HG03558 (cell line): ENCODE measurements around the gene DUSP8.

Source experiments
- ATAC-seq: cut with Tn5 transposase; IDR thresholded peaks from one replicate; pipeline ENCODE4 v1.9.1; 2021; ENCODE audit warnings: moderate number of reproducible peaks; ENCODE audit not compliant: unreplicated experiment; ENCODE audit errors: extremely low read depth

The DUSP8 gene

DNA sequence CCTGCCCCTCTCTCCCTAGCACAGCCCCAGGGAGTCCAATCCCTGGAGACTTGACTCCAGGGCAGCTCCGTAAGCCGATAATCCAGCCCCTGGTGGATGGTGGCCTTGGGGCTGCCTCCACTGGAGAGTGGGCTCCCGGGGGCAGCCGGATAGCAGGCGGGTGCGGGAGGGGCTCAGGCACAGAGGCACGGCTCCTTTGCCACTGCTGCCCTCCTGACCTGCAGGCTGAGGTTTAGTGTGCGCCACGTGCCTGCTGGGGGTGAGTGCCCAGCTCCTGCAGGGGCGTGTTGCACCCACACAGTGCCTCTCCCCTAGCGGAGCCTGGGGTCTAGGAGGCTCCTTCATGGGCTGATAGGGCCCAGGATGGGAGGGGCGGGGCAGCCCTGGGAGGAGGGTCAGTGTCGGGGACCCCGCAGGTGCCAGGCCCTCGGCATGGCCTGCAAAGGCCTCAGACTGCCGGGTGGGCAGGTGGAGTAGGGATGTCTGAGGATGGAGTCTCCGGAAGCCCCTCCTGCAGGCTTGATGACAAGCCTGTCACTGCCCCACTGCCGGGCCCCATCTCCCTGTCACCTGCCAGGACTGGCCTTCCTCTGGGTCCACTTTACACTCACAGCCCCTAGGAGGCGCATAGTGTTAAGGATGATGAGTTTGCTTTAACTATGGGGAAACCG lies 5.6 kb downstream of the DUSP8 start:
- ATAC-seq: no peak

DNA sequence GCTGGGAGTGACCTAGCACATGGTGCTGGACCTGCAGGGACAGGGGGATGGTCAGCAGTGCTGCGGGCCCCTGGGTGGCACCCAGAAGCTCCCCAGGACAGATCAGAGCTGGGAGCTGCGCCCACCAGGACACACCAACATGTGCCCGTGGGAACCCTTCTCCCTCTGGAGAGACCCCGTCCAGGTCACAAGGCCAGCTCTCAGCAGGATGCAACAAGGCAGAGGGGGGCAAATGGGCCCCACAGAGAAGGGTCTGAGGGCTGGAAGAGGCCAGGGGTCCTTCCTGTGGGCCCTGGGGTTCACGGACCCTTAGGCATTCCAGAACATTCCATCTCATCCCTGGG lies 6.2 kb downstream of the DUSP8 start:
- no peak for ATAC-seq

DNA sequence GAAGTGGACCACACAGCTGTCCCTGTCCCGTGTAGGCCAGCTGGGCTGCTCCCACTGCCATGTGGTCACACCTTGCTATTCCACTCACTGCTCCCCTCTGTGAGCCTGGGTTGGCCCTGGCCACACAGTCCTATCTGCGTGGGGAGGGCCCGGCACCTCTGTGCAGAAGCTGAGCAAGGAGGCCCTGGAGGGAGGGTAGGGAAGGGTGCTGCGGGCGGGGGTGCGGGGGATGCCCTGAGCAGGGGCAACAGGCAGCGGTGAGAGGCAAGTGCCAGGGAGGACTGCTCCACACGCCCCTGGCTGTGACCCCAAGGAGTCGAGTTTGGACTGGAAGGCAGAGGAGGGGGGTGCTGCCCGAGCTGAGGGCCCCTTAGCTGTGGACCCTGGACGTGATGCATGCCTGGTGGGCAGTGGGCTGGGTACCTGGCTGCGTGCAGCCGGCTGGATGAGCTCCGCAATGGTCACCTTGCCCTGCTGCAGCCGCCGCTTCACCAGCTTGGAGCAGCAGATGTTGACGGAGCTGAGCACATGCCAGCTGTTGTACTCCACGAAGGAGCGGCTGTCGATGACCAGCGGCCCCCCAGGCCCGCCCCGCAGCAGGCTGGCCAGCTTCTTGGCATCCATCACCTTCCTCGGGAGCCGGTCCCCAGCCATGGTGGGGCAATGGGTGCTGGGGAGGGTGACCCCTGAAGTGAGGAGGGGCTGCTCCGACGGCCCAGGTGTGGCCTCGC lies 6.7 kb downstream of the DUSP8 start:
- ATAC-seq: no peak

DNA sequence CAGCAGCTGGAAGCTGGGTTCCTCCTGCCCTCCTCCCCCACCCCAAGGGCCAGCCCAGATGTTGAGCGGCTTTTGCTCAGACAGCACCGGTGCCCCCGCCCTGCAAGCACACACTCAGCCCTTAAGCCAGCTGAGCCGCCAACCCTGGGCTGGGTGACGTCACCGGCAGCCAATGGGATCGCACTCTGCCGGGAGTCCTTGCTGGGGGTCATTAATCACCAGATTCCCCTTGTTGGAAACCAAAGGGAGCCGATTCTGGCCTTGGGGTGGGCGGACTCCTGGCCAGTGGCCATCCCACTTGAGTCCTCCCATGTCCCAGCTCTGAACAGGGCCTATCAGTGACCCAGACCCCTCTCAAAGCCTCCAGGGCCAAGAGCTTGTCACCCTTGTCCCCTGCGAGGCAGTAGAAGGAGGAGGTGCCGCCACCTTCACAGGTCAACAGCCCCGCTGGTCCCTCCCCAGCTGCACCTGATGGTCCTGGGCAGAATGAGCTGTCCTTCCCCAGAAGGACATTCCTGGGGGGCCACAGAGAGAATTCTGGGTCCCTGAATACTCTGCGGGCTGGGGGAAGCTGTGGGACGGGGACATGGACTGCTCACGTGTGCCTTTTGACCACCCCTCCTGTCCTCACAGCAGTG lies 7.4 kb downstream of the DUSP8 start:
- no peak for ATAC-seq

DNA sequence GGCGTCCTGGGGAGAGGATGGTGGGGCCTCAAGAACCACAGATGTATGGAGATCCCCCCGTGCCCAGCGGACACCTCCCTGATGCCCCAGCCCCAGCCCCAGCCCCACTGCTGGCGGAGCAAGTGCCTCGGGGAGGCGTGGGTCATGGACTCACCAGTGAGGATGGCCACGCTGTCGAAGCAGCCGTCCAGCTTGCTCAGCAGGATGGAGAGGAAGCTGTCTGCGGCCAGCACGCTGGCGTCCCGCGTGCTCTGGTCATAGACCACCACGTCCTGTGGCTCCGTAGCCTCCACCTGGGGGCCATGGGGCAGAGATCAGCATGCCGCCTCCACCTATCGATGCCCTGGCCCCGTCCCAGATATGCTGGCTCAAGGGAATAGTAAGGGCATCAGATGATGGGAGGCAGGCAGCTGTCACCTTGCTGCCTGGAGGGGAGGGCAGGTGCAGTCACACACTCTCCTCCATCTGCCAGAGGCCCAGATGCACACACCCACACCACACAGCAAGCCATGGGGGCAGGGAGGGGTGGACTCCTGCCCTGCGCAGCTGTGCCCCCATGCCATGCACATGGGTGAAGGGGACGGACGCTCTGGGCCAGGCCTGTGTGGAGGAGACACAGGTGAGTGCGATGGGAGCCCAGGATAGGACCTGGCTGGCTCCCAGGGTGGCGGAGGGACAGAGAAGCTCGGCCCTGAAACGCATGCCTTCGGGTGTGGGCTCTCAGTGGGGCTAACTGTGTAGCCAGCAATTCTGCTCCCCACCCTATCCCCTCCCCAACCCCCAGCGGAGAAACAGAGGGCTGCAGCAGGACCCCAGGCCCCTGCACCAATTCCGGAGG lies 8.2 kb downstream of the DUSP8 start:
- no peak for ATAC-seq

DNA sequence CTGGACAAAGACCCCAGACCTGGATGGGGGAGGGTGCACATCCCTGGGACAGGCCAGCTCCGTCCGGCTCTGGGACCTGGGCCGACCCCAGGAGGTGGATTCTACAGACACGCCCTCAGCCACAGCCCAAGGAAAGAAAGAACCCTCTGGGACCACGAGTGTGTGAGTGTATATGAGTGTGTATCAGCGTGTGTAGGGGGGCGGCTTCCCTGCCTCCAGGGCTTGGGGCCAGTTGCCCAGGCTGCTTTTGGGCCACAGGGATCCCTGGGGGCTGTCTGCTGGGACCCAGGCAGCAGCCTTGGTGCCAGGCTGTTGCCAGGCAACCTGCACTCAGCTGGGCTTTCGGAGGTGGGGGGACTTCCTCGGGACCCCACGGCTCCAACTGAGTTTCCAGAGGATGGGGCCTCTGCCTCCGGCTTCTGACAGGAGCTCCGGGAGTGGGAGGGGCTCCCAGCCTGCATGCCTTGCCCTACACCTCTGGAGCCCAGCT lies 8.9 kb downstream of the DUSP8 start:
- ATAC-seq: no peak

DNA sequence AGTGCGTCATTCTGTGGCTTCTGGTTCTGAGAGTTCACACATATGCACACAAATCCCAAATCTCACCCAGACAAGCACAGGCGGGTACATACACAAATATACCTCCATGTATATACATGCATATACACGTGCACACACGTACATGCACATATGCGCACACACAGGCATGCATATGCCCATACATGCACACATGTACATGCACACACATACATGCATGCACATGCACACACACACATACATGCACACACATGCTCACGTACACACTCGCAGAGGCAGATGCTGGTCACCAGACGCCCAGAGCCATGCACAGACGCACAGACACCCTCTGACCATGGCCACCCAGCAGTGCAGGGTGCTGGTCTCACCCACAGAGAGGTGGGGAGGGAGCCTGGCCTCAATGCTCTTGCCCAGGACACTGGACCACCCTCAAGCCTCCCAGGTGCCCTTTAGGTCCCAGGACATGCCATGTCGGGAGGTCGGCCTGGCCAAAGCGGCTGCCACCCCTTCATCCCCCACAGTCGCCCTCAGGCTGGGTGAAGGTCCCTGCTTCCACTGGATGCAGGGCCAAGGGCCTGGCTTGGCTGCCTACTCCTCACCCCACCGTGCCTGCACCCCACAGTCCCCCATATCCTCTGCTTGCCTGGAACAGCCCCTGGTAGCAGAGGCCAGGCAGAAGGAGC lies 9.5 kb downstream of the DUSP8 start:
- no peak for ATAC-seq

DNA sequence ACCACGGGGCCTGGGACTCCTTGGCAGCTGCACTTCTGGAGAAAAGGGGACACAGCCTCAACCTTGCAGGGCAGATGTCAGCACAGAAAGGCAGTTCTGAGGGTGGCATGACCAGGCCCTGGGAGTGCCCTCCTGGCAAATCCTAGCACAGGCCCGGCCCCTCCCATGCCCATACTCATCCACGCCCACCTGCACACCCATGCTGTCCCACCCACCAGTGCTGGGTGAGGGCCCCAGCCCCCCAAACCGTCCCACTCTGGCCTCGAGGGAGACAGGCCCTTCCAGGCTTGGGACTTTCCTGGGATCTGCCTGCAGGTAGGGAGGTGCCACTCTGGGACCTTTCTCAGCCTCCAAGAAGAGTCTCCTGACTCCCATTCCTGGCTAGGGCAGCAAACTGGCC lies 10.1 kb downstream of the DUSP8 start:
- ATAC-seq: no peak

DNA sequence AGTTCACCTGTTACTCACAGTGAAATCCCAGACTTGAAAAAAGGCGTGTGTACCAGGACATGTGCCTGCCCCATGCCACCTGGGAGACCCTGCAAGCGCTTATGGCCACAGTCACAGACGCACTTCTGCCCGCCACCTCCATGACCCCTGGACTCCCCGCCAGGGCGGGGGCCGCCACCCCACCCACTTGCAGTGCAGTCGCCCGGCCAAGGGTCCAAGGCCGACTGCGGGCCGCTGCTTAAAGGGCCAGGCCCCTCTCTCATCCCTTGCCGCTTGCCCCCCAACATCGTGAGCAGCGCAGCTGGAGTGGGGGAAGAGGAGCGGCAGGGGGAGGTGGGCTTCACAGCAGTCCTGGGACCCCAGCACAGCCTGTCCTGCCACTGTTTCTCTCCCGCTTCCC lies 10.8 kb downstream of the DUSP8 start:
- no peak for ATAC-seq

DNA sequence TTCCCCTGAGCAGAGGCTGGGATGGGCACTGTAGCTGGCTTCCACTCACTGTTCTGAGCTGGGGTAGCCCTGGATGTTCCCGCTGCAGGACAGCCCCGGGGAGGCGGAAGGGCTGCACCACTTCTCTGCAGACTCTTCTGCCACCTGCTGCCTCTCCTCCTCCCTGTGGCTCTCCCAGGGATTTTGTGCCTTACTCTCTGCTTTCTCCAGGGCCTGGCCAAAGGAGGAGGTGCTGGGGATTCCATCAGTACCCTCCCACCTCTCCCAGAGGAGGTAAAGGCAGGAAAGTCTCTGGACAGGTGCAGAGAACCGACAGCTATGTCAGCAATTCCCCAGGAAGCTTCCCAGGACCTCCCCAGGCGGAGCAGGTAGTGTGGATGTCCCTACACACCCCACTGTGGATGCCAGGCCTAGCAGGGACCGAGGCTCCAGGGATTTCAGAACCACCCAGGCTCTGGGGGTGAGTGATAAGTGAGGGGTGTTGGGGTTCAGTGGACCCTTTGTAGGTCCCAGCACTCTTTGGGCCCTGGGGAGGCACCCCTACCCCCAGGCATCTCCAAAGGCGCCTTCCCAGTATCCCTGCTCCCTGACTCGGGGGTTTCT lies 11.3 kb downstream of the DUSP8 start:
- no peak for ATAC-seq

DNA sequence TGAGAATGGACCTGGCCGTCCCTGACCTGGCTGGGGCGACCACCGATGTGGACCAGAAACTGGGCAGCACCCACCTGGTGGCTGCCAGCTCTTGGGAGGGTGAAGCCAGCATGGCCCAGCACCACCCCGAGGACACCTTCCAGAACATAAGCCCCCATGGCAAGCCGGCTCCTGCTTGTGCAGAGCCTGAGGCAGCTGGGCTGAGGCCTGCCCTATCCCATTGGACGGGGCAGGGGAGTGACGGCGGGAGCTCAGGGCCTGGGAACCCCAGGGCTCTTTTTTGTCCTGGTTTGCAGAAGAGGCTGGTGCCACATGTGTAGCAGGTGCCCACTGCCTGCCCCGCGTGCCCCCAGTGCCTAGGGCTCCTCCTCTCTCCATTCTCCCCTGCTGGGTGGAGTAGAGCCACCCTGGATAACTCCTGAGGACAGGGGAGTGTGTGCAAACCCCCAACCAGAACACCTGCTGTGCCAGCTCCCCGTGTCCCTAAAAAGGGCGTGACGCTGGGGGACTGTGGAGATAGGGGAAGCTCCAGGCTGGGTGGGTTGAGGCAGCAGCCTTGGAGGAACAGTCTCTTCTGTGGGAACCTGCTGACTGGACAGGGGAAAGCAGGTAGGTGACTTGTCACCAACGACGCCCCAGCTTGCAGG lies 11.9 kb downstream of the DUSP8 start:
- ATAC-seq: no peak

DNA sequence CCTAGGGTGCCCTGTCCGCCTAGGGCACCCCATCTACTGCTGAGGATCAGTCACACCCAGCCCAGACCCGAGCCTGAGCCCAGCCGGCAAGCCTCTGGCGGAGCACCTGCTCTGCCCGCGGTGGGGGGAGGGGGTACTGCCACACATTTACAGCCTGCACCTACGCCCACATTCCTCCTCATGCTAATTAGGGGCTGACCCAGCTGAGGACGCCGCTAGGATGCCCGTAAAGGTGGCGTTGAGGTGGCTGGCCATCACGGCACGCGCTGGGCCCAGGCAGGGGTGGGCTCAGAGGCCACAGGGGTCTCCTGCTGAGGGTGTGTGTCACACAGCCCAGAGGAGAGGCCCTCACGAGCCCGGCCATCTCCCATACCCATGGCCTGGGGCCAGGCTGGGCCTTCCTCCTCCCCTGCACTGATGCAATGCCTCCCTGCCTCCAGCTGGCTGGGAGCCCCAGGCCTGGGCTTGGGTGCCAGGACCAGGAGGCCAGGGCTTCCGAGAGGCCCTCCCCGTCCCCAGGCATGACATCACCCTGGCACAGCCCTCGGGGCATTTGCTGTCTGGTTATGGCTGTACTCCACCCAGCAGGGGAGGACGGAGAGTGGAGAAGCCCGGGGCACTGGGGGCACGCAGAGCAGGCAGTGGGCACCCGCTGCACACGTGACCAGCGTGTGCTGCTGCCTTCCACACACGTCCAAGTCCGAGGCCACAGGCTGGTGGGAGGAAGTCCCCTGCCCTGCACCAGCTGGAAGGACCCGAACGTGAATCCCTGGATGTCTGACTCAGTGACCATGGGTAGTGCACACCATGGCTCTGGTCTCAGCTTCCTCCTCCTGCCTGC lies 12.7 kb downstream of the DUSP8 start:
- no peak for ATAC-seq

DNA sequence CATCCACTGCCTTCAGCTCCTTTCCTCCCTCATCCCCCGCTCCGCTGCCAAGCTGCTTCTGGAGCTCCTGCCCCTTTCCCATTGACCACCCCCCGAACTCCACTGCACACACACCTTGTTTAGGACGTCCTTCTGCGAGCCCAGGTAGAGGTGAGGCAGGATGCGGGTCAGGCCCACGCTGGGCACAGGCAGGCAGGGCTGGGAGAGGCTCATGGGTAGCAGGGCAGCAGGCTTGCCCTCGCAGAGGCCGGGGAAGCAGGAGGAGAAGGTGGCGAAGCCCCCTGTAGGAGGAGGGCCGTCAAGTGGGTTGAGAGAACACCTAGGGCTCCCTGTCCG lies 13.3 kb downstream of the DUSP8 start:
- ATAC-seq: no peak

DNA sequence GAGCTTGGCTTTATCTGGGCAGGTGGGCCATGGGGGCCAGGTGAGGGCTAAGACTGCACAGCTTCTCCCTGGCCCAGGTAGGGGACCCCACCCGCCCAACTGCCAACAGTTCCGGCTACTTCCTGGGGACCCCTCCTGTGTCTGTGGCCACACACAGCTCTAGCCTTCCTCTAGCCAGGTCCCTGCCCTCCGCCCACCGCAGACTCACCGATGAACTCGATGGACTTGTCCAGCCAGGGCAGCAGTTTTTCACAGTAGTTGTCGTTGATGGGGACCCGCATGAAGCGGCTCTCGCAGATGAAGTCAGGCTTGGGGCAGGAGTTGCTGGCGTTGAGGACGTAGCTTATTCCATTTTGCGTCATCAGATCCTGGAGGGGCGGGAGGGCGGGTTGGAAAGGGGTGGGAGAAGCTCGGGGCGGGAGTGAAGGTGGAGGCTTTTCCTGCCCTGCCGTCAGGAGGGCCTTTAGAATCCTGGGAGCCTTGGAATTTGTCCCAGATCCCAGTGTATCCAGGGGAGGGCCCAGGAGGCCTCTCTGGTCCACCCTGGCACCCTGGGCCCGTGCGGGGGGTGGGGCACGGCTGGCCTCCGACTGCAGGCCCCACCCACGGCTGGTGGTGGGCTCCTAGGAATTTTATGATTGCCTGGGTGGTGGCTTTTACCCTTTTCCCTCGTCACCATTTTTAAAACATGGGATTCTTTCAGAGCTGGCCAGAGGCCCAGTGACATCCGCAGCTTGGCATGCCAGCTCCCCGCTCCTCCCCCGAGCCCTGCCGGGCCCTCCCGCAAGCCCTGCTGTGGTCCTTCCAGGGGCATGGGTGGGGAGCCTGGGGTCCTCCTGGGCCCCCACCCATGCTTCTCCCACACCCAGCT lies 13.9 kb downstream of the DUSP8 start:
- no peak for ATAC-seq

DNA sequence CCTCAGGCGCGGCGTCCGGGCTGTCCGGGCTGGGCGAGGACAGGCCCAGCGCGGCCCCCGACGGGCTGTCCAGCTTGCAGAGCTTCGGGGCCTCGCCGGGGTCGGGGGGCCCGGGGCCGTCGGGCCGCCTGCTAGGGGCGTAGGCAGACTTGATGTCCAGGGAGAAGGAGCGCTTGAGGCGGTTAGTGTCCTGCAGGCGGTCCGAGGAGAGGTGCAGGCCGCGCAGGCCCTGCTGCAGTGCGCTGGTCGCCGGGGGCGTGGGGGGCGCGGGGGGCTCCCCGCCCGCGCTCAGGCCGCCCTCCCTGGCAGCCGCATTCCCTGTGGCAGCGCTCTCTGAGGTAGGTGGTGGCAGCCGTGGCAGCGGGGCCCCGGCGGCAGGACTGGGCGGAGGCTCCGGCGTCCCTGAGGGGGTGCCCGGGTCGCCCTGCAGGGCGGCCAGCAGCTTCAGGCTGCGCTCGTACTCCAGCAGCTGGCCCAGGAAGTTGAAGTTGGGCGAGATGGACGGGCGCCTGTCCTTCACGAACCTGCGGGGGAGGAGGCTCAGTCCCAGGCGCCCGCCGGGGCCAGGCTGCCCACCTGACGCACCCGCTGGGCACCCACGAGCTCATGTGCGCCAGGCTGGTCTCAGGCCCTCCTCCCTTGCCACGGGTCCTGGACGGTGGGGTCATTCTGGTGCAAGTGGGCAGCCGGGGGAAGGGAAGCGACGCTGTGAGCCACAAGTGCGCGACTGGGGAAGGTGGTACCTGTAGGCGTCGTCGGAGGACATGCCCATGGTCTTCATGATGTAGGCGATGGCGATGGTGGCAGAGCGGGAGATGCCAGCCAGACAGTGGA lies 14.8 kb downstream of the DUSP8 start:
- ATAC-seq: no peak

DNA sequence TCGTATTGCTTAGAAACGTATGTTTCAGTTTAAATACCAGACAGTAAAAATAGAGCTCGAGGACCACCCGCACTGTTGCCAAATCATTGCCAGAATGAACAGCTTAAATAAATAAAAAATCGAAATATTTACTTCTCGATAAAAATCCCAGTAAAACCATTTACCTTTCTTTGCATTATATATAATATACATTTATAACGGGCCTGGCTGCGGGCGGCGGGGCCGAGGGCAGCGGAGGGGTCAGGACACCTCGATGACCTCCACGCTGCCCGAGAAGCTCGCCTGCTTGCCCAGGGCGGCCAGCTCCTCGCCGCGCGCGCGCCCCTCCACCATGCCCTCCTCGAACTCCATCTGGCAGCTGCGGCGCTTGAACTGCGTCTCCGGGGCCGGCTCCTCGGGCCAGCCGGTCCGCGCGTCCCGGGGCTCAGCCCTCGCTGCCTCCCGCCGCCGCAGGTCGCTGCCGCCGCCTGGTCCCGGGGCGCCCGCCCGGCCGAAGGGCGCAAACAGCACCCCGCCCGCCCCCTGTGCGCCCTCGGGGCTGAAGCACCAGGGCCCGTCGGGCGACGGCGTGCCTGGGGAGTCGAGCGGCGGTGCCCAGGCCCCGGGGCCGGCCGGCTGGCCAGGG lies 15.7 kb downstream of the DUSP8 start:
- no peak for ATAC-seq
